Lung (tissue), 12 donors: ENCODE data around the gene TRMT61A. TPM values are rescaled to one million over a fixed set of nuclear protein-coding genes. Genes with fewer than 3 reads are reported as not detected.

Experiments
- ATAC-seq: fragments of 200-7000 bp; cut with Tn5 transposase; one replicate; pipeline ENCODE4 v1.9.1; 2020; ENCODE audit warnings: moderate number of reproducible peaks; ENCODE audit not compliant: insufficient read depth, low FRiP score
- DNase-seq, 3 donors: peaks; one replicate each; pipeline ENCODE4 v3.0.0-alpha.2; 2013 to 2017
- H3K27ac ChIP-seq, 2 donors: one replicate each; pipeline ENCODE4 v1.5.1; 2013; ENCODE audit warnings: mild to moderate bottlenecking in 2 of 2, moderate library complexity in 2 of 2, control low read depth in 1 of 2, inconsistent platforms in 1 of 2, low read depth in 1 of 2, low read length in 1 of 2
- H3K27me3 ChIP-seq, 3 donors: one replicate each; pipeline ENCODE4 v1.5.1; 2013; ENCODE audit warnings: low read length in 2 of 3; ENCODE audit not compliant: control insufficient read depth in 3 of 3, insufficient read depth in 3 of 3
- H3K36me3 ChIP-seq, 4 donors: one replicate each; pipeline ENCODE4 v1.5.1; 2013; ENCODE audit warnings: low read length in 4 of 4, mild to moderate bottlenecking in 1 of 4, moderate library complexity in 1 of 4; ENCODE audit not compliant: control insufficient read depth in 4 of 4, insufficient read depth in 4 of 4
- H3K4me1 ChIP-seq, 5 donors: one replicate each; pipeline ENCODE4 v1.5.1; 2013; ENCODE audit warnings: low read length in 5 of 5, mild to moderate bottlenecking in 2 of 5, moderate library complexity in 1 of 5; ENCODE audit not compliant: control insufficient read depth in 5 of 5, insufficient read depth in 5 of 5
- H3K4me3 ChIP-seq: one replicate; pipeline ENCODE4 v1.5.1; 2013; ENCODE audit warnings: mild to moderate bottlenecking, control low read depth, moderate library complexity
- H3K9ac ChIP-seq, 2 donors: one replicate each; pipeline ENCODE4 v1.5.1; 2013; ENCODE audit warnings: low read length in 2 of 2, control low read depth in 1 of 2; ENCODE audit not compliant: insufficient read depth in 1 of 2
- H3K9me3 ChIP-seq, 4 donors: one replicate each; pipeline ENCODE4 v1.5.1; 2013; ENCODE audit warnings: low read length in 3 of 4, mild to moderate bottlenecking in 1 of 4, moderate library complexity in 1 of 4; ENCODE audit not compliant: control insufficient read depth in 4 of 4, insufficient read depth in 3 of 4
- CTCF ChIP-seq: IDR thresholded peaks from 2 replicates; pipeline ENCODE4 v1.5.1; 2012; ENCODE audit warnings: mild to moderate bottlenecking; ENCODE audit errors: control extremely low read depth, extremely low read depth
- WGBS, 2 donors: extraction: QIAGEN DNeasy Blood & Tissue Kit; methylation state at CpG; one replicate each; pipeline ENCODE4 v1.1.7; 2013; 5-methylcytosine and 5-hydroxymethylcytosine counted together
- polyA plus RNA-seq, 2 donors: library from polyadenylated mRNA; stranded (reverse); fragments of 200-250 nt; gene quantifications; one replicate each; pipeline ENCODE4 v1.2.1, GENCODE V29; 2013
- total RNA-seq, 2 donors: library from RNA; depleted of rRNA in 1 of 2; stranded (reverse); fragments of >200 nt in 1 of 2; gene quantifications; one replicate each; pipeline ENCODE4 v1.2.1, GENCODE V29; 2014 to 2021
- donor health status: control.
- donor health status: control.
- donor health status: Bipolar disorder and iron deficiency.
- donor health status: healthy.
- donor health status: DM: yes; HTN: yes; CAD: no.

Gene TRMT61A
- total and polyA plus RNA-seq, 4 donors, result 11.9 to 21.5 (median 16.0) TPM

- Histone ChIP-seq H3K9me3 (no peaks in the 10 kb centered on the region), H3K36me3 (no peaks in the 10 kb centered on the region), H3K9ac (no peak overlapping the region), H3K27me3 (no peaks in the 10 kb centered on the region), H3K27ac (peak overlapping the region; percentile 59 to 80), H3K4me1 (peaks cover 0 to 49% (median 21%) of the 10 kb centered on the region in 5 donors), H3K4me3 (peak overlapping the region; percentile 15)
- peak; percentile 28 for TF ChIP-seq CTCF
- ATAC-seq, result peak; percentile 73
- 2% methylated on average over 49 to 66 of the region's 66 CpGs for WGBS, 2 donors
- peak; percentile 79 to 90 (median 88) for DNase-seq
Observed at GRCh38 chr14:103520657-103521437, 8.1 kb upstream of the TRMT61A start.

GRCh38 chr14:103521438-103521950 lies 7.5 kb upstream of the TRMT61A start:
- ATAC-seq, result peak; percentile 22

GRCh38 chr14:103521951-103522563 lies 6.9 kb upstream of the TRMT61A start:
- H3K4me3 ChIP-seq, result peak overlapping the region; percentile 46
- H3K4me1 ChIP-seq, result peaks cover 0 to 53% (median 26%) of the 10 kb centered on the region in 5 donors
- WGBS, 2 donors, result 1% methylated on average over 51 to 74 of the region's 74 CpGs
- no peaks in the 10 kb centered on the region for H3K9me3 ChIP-seq
- TF ChIP-seq CTCF, result no peak
- peak overlapping the region; percentile 71 to 75 for H3K27ac ChIP-seq
- H3K27me3 ChIP-seq, result no peaks in the 10 kb centered on the region
- ATAC-seq, result no peak
- peak in 1 of 3 donors; percentile 59 for DNase-seq
- no peaks in the 10 kb centered on the region for H3K36me3 ChIP-seq
- H3K9ac ChIP-seq, result peak overlapping the region in 1 of 2 donors; percentile 46

More at GRCh38 chr14:103521438-103521950, 7.5 kb upstream of the TRMT61A start:
- TF ChIP-seq CTCF, result no peak
- whole genome bisulfite sequencing, 2 donors, result 0 to 1% methylated on average over 61 to 77 of the region's 77 CpGs
- H3K36me3 ChIP-seq, result no peaks in the 10 kb centered on the region
- H3K9me3 ChIP-seq, result no peaks in the 10 kb centered on the region
- H3K9ac ChIP-seq, result no peak overlapping the region
- peak overlapping the region; percentile 59 to 80 for H3K27ac ChIP-seq
- H3K4me3 ChIP-seq, result peak overlapping the region; percentile 46
- peaks cover 0 to 53% (median 26%) of the 10 kb centered on the region in 5 donors for H3K4me1 ChIP-seq
- no peaks in the 10 kb centered on the region for H3K27me3 ChIP-seq
- no peak for DNase-seq
